ENCODE measurements around the gene NOP9.
A peak's percentile ranks its signal among the peaks of the same experiment; 100 is the strongest.

DNA sequence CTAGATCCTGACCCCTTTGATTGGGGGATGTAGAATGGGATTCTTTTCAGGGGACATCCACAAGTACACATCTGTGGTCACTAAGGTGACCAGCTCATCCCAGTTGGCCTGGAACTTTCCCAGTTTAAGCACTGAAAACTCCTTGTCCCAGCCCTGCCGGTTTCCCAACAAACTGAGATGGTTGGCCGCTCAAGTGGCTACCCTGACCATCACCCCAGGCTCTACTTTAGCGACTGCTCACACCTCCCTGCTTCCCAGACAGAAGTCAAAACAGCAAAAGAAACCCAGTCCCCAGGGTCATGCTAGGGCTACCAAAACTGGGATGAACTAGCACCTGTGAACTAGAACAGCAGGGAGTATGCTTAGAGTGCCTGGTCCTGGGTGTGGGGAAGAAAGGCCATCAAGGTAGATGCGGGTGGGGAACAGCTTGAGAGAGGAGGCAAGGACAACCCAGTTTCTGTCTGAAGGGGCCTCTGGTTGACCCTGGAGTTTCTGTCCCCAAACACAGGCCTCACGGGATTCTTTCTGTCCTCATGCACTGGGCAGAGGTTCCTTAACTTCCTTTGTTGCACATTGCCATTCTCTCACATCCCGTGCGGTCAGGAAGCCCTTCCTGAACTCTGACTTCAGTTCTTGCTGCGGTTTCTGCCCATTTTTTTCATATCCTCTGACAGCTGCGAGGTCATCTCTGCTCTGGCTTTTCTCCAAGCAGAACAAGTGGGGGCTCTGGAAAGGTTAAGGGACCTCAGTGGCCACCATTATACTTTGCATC is 13.3 kb downstream of the NOP9 start:
- TF ChIP-seq POLR2AphosphoS5 (IDR thresholded peaks at IDR 0.05; ENCODE audit: low read depth, low read length) (peak; percentile 20; the same call in 1 of the 2 replicates), POLR2A (IDR thresholded peaks at IDR 0.05; ENCODE audit: low read depth, low read length) (no peak), TAF1 (IDR thresholded peaks at IDR 0.05; ENCODE audit: low read depth, low read length) (no peak), POU2F2 (IDR thresholded peaks at IDR 0.05; ENCODE audit: low read depth, low read length) (no peak), PAX5 (IDR thresholded peaks at IDR 0.05; ENCODE audit: insufficient read depth, low read length, severe bottlenecking) (no peak)

All from GM12891 (cell line).